Central memory CD8-positive, alpha-beta T cell (primary cell): ENCODE measurements around the gene FBN2.
"Not testable (repeated sequence)": the region's sequence is repeated elsewhere in the genome, so short reads cannot be mapped to it uniquely, and the experiment has no call there.

Source experiments
- ATAC-seq: fragments of 150-1000 bp; cut with Tn5 transposase; replicated peaks from 2 replicates; pipeline ENCODE4 v1.10.0; 2022; ENCODE audit warnings: mild to moderate bottlenecking, moderate FRiP score, moderate number of reproducible peaks; ENCODE audit not compliant: poor library complexity, severe bottlenecking; ENCODE audit errors: extremely low read depth
- DNase-seq, 2 donors: peaks; one replicate each; pipeline ENCODE4 v3.0.0; 2021; ENCODE audit warnings: low spot score in 2 of 2
- H3K27ac Mint-ChIP-seq: one replicate; pipeline ENCODE4 v1.8.0; 2022; ENCODE audit warnings: low read depth, mild to moderate bottlenecking, moderate library complexity, mixed read lengths
- H3K27me3 Mint-ChIP-seq: one replicate; pipeline ENCODE4 v1.8.0; 2022; ENCODE audit warnings: mixed read lengths
- H3K36me3 Mint-ChIP-seq: one replicate; pipeline ENCODE4 v1.8.0; 2022; ENCODE audit warnings: mild to moderate bottlenecking, moderate library complexity, mixed read lengths; ENCODE audit not compliant: insufficient read depth
- H3K4me1 Mint-ChIP-seq: one replicate; pipeline ENCODE4 v1.8.0; 2022; ENCODE audit warnings: mixed read lengths
- H3K4me3 Mint-ChIP-seq: one replicate; pipeline ENCODE4 v1.8.0; 2022; ENCODE audit warnings: mild to moderate bottlenecking, moderate library complexity, mixed read lengths
- H3K9me3 Mint-ChIP-seq: one replicate; pipeline ENCODE4 v1.8.0; 2022; ENCODE audit warnings: mixed read lengths

Gene FBN2

GRCh38 chr5:128329386-128329939 lies 208.6 kb downstream of the FBN2 start:
- H3K4me3 Mint-ChIP-seq: no peak overlapping the region
- peaks cover 21% of the 10 kb centered on the region for H3K9me3 Mint-ChIP-seq
- peaks cover 2% of the 10 kb centered on the region for H3K36me3 Mint-ChIP-seq
- no peak overlapping the region for H3K27ac Mint-ChIP-seq
- H3K27me3 Mint-ChIP-seq: no peaks in the 10 kb centered on the region
- ATAC-seq: no peak
- DNase-seq: no peak
- no peaks in the 10 kb centered on the region for H3K4me1 Mint-ChIP-seq

GRCh38 chr5:128328446-128328845 lies 209.6 kb downstream of the FBN2 start:
- ATAC-seq (no peak), DNase-seq (no peak)
- no peak overlapping the region for H3K27ac Mint-ChIP-seq
- H3K9me3 Mint-ChIP-seq: peaks cover 15% of the 10 kb centered on the region
- H3K4me3 Mint-ChIP-seq: no peak overlapping the region
- no peaks in the 10 kb centered on the region for H3K4me1 Mint-ChIP-seq
- peaks cover 2% of the 10 kb centered on the region for H3K36me3 Mint-ChIP-seq
- H3K27me3 Mint-ChIP-seq: no peaks in the 10 kb centered on the region

GRCh38 chr5:128328007-128328406 lies 210.0 kb downstream of the FBN2 start:
- no peak for ATAC-seq
- no peak overlapping the region for H3K4me3 Mint-ChIP-seq
- H3K9me3 Mint-ChIP-seq: peaks cover 15% of the 10 kb centered on the region
- no peaks in the 10 kb centered on the region for H3K4me1 Mint-ChIP-seq
- H3K27ac Mint-ChIP-seq: no peak overlapping the region
- H3K27me3 Mint-ChIP-seq: no peaks in the 10 kb centered on the region
- peaks cover 2% of the 10 kb centered on the region for H3K36me3 Mint-ChIP-seq
- DNase-seq: no peak

- not testable (repeated sequence) for H3K9me3 Mint-ChIP-seq, ATAC-seq, H3K4me3 Mint-ChIP-seq, H3K4me1 Mint-ChIP-seq, H3K27ac Mint-ChIP-seq, DNase-seq, H3K36me3 Mint-ChIP-seq, H3K27me3 Mint-ChIP-seq
These were observed 216.6 kb downstream of the FBN2 start for GRCh38 chr5:128321418-128321817.

GRCh38 chr5:128318691-128319090 lies 219.4 kb downstream of the FBN2 start:
- Mint-ChIP-seq H3K27ac (no peak overlapping the region), H3K9me3 (no peaks in the 10 kb centered on the region), H3K4me3 (no peak overlapping the region), H3K4me1 (no peaks in the 10 kb centered on the region), H3K27me3 (no peaks in the 10 kb centered on the region), H3K36me3 (no peaks in the 10 kb centered on the region)
- DNase-seq (no peak), ATAC-seq (no peak)

- no peak for ATAC-seq
- H3K4me3 Mint-ChIP-seq: no peak overlapping the region
- no peaks in the 10 kb centered on the region for H3K27me3 Mint-ChIP-seq
- no peak overlapping the region for H3K27ac Mint-ChIP-seq
- DNase-seq: no peak
- no peaks in the 10 kb centered on the region for H3K9me3 Mint-ChIP-seq
- H3K36me3 Mint-ChIP-seq: no peaks in the 10 kb centered on the region
- H3K4me1 Mint-ChIP-seq: no peaks in the 10 kb centered on the region
These were observed 220.6 kb downstream of the FBN2 start for GRCh38 chr5:128317481-128317880.

- no peaks in the 10 kb centered on the region for H3K9me3 Mint-ChIP-seq
- no peak overlapping the region for H3K4me3 Mint-ChIP-seq
- no peaks in the 10 kb centered on the region for H3K27me3 Mint-ChIP-seq
- H3K4me1 Mint-ChIP-seq: no peaks in the 10 kb centered on the region
- ATAC-seq (no peak), DNase-seq (no peak)
- H3K27ac Mint-ChIP-seq: no peak overlapping the region
- no peaks in the 10 kb centered on the region for H3K36me3 Mint-ChIP-seq
These were observed 222.4 kb downstream of the FBN2 start for GRCh38 chr5:128315671-128316070.

GRCh38 chr5:128305341-128305740 lies 232.7 kb downstream of the FBN2 start:
- H3K4me1 Mint-ChIP-seq: no peaks in the 10 kb centered on the region
- no peak overlapping the region for H3K27ac Mint-ChIP-seq
- ATAC-seq (no peak), DNase-seq (no peak)
- H3K9me3 Mint-ChIP-seq: no peaks in the 10 kb centered on the region
- no peaks in the 10 kb centered on the region for H3K27me3 Mint-ChIP-seq
- no peaks in the 10 kb centered on the region for H3K36me3 Mint-ChIP-seq
- H3K4me3 Mint-ChIP-seq: no peak overlapping the region

GRCh38 chr5:128304791-128305190 lies 233.3 kb downstream of the FBN2 start:
- ATAC-seq (no peak), DNase-seq (no peak)
- no peaks in the 10 kb centered on the region for H3K4me1 Mint-ChIP-seq
- no peaks in the 10 kb centered on the region for H3K9me3 Mint-ChIP-seq
- H3K27me3 Mint-ChIP-seq: no peaks in the 10 kb centered on the region
- no peaks in the 10 kb centered on the region for H3K36me3 Mint-ChIP-seq
- H3K27ac Mint-ChIP-seq: no peak overlapping the region
- no peak overlapping the region for H3K4me3 Mint-ChIP-seq

GRCh38 chr5:128304088-128304487 lies 234.0 kb downstream of the FBN2 start:
- Mint-ChIP-seq H3K27me3 (no peaks in the 10 kb centered on the region), H3K4me3 (no peak overlapping the region), H3K4me1 (no peaks in the 10 kb centered on the region), H3K27ac (no peak overlapping the region), H3K36me3 (no peaks in the 10 kb centered on the region), H3K9me3 (no peaks in the 10 kb centered on the region)
- DNase-seq (no peak), ATAC-seq (no peak)

GRCh38 chr5:128303593-128303992 lies 234.5 kb downstream of the FBN2 start:
- no peak overlapping the region for H3K27ac Mint-ChIP-seq
- no peaks in the 10 kb centered on the region for H3K4me1 Mint-ChIP-seq
- no peaks in the 10 kb centered on the region for H3K9me3 Mint-ChIP-seq
- DNase-seq (no peak), ATAC-seq (no peak)
- H3K27me3 Mint-ChIP-seq: no peaks in the 10 kb centered on the region
- no peak overlapping the region for H3K4me3 Mint-ChIP-seq
- no peaks in the 10 kb centered on the region for H3K36me3 Mint-ChIP-seq

GRCh38 chr5:128300181-128300580 lies 237.9 kb downstream of the FBN2 start:
- no peak for DNase-seq
- no peaks in the 10 kb centered on the region for H3K27me3 Mint-ChIP-seq
- no peak overlapping the region for H3K27ac Mint-ChIP-seq
- no peak overlapping the region for H3K4me3 Mint-ChIP-seq
- H3K4me1 Mint-ChIP-seq: no peaks in the 10 kb centered on the region
- ATAC-seq: no peak
- H3K9me3 Mint-ChIP-seq: no peaks in the 10 kb centered on the region
- no peaks in the 10 kb centered on the region for H3K36me3 Mint-ChIP-seq

- DNase-seq: no peak
These were observed 247.7 kb downstream of the FBN2 start for GRCh38 chr5:128290152-128290858.

More at GRCh38 chr5:128290152-128290858, 247.7 kb downstream of the FBN2 start:
- H3K4me3 Mint-ChIP-seq: no peak overlapping the region
- H3K36me3 Mint-ChIP-seq: no peaks in the 10 kb centered on the region
- no peak for ATAC-seq
- peaks cover 6% of the 10 kb centered on the region for H3K9me3 Mint-ChIP-seq
- no peaks in the 10 kb centered on the region for H3K27me3 Mint-ChIP-seq
- no peak overlapping the region for H3K27ac Mint-ChIP-seq
- H3K4me1 Mint-ChIP-seq: no peaks in the 10 kb centered on the region
